ENCODE measurements around the gene ZNF846.
"Not testable (repeated sequence)": the region's sequence is repeated elsewhere in the genome, so short reads cannot be mapped to it uniquely, and the experiment has no call there.

ZNF846 gene

GRCh38 chr19:9768175-9769112, at the start of gene ZNF846:
Gene ZNF846 (minus strand): TSS chr19:9768738. CDS start chr19:9764950, 3,788 bp downstream.
- peak; percentile 96 for DNase-seq
- Mint-ChIP-seq H3K4me1 (ENCODE audit: low read depth) (peaks cover 10% of the 10 kb centered on the region), H3K9me3 (peaks cover 11% of the 10 kb centered on the region), H3K27me3 (no peaks in the 10 kb centered on the region), H3K36me3 (ENCODE audit: low read depth) (peaks cover 32% of the 10 kb centered on the region), H3K27ac (peak within 1 kb of the TSS; percentile 99), H3K4me3 (peak within 1 kb of the TSS; percentile 92)

- no peak for DNase-seq
- peaks cover 51% of the 10 kb centered on the region for H3K36me3 Mint-ChIP-seq (ENCODE audit: low read depth)
- no peaks in the 10 kb centered on the region for H3K27me3 Mint-ChIP-seq
- H3K27ac Mint-ChIP-seq: peak overlapping the region; percentile 97
- peaks cover 39% of the 10 kb centered on the region for H3K4me1 Mint-ChIP-seq (ENCODE audit: low read depth)
- H3K9me3 Mint-ChIP-seq: peaks cover 7% of the 10 kb centered on the region
- H3K4me3 Mint-ChIP-seq: peak overlapping the region; percentile 93
Observed at GRCh38 chr19:9818175-9818733, 49.7 kb upstream of the ZNF846 start.

GRCh38 chr19:9811139-9811538, 42.6 kb upstream of the ZNF846 start:
- no peaks in the 10 kb centered on the region for H3K27me3 Mint-ChIP-seq
- H3K9me3 Mint-ChIP-seq: peaks cover under 1% of the 10 kb centered on the region
- DNase-seq: no peak
- peaks cover 34% of the 10 kb centered on the region for H3K4me1 Mint-ChIP-seq (ENCODE audit: low read depth)
- H3K36me3 Mint-ChIP-seq (ENCODE audit: low read depth): peaks cover 70% of the 10 kb centered on the region
- no peak overlapping the region for H3K27ac Mint-ChIP-seq
- no peak overlapping the region for H3K4me3 Mint-ChIP-seq

GRCh38 chr19:9808855-9809824, 40.6 kb upstream of the ZNF846 start:
- Mint-ChIP-seq H3K4me3 (no peak overlapping the region), H3K27ac (peak overlapping the region; percentile 80), H3K4me1 (ENCODE audit: low read depth) (peaks cover 30% of the 10 kb centered on the region), H3K27me3 (no peaks in the 10 kb centered on the region), H3K9me3 (no peaks in the 10 kb centered on the region), H3K36me3 (ENCODE audit: low read depth) (peaks cover 63% of the 10 kb centered on the region)
- no peak for DNase-seq

GRCh38 chr19:9806803-9807202, 38.3 kb upstream of the ZNF846 start:
- peaks cover 59% of the 10 kb centered on the region for H3K36me3 Mint-ChIP-seq (ENCODE audit: low read depth)
- no peak for DNase-seq
- H3K27me3 Mint-ChIP-seq: no peaks in the 10 kb centered on the region
- H3K4me1 Mint-ChIP-seq (ENCODE audit: low read depth): peaks cover 31% of the 10 kb centered on the region
- no peak overlapping the region for H3K4me3 Mint-ChIP-seq
- H3K27ac Mint-ChIP-seq: no peak overlapping the region
- H3K9me3 Mint-ChIP-seq: no peaks in the 10 kb centered on the region

GRCh38 chr19:9801976-9802375, 33.4 kb upstream of the ZNF846 start:
- H3K9me3 Mint-ChIP-seq: no peaks in the 10 kb centered on the region
- H3K4me1 Mint-ChIP-seq (ENCODE audit: low read depth): peaks cover 22% of the 10 kb centered on the region
- DNase-seq: no peak
- no peak overlapping the region for H3K27ac Mint-ChIP-seq
- no peaks in the 10 kb centered on the region for H3K27me3 Mint-ChIP-seq
- H3K4me3 Mint-ChIP-seq: no peak overlapping the region
- peaks cover 27% of the 10 kb centered on the region for H3K36me3 Mint-ChIP-seq (ENCODE audit: low read depth)

GRCh38 chr19:9799162-9799561, 30.6 kb upstream of the ZNF846 start:
- Mint-ChIP-seq H3K4me3 (no peak overlapping the region), H3K4me1 (ENCODE audit: low read depth) (peaks cover 25% of the 10 kb centered on the region), H3K27ac (peak overlapping the region; percentile 10), H3K27me3 (no peaks in the 10 kb centered on the region), H3K9me3 (no peaks in the 10 kb centered on the region), H3K36me3 (ENCODE audit: low read depth) (peaks cover 13% of the 10 kb centered on the region)
- no peak for DNase-seq

- peaks cover 27% of the 10 kb centered on the region for H3K4me1 Mint-ChIP-seq (ENCODE audit: low read depth)
- H3K36me3 Mint-ChIP-seq (ENCODE audit: low read depth): peaks cover 10% of the 10 kb centered on the region
- H3K4me3 Mint-ChIP-seq: no peak overlapping the region
- H3K27me3 Mint-ChIP-seq: no peaks in the 10 kb centered on the region
- no peak for DNase-seq
- H3K27ac Mint-ChIP-seq: no peak overlapping the region
- H3K9me3 Mint-ChIP-seq: peaks cover 6% of the 10 kb centered on the region
Observed at GRCh38 chr19:9797871-9798270, 29.3 kb upstream of the ZNF846 start.

- Mint-ChIP-seq H3K4me1 (ENCODE audit: low read depth) (peaks cover 30% of the 10 kb centered on the region), H3K9me3 (peaks cover 6% of the 10 kb centered on the region), H3K36me3 (ENCODE audit: low read depth) (peaks cover 5% of the 10 kb centered on the region), H3K27me3 (no peaks in the 10 kb centered on the region), H3K27ac (peak overlapping the region; percentile 40), H3K4me3 (no peak overlapping the region)
- peak; percentile 83 for DNase-seq
Observed at GRCh38 chr19:9796113-9796773, 27.7 kb upstream of the ZNF846 start.

GRCh38 chr19:9793071-9793591, 24.6 kb upstream of the ZNF846 start:
- Mint-ChIP-seq H3K27ac (peak overlapping the region; percentile 87), H3K9me3 (peaks cover 6% of the 10 kb centered on the region), H3K4me3 (peak overlapping the region; percentile 77), H3K4me1 (ENCODE audit: low read depth) (peaks cover 34% of the 10 kb centered on the region), H3K27me3 (no peaks in the 10 kb centered on the region), H3K36me3 (ENCODE audit: low read depth) (peaks cover 5% of the 10 kb centered on the region)
- no peak for DNase-seq

- no peaks in the 10 kb centered on the region for H3K27me3 Mint-ChIP-seq
- H3K27ac Mint-ChIP-seq: peak overlapping the region; percentile 95
- DNase-seq: peak; percentile 91
- peak overlapping the region; percentile 77 for H3K4me3 Mint-ChIP-seq
- peaks cover 5% of the 10 kb centered on the region for H3K36me3 Mint-ChIP-seq (ENCODE audit: low read depth)
- H3K9me3 Mint-ChIP-seq: peaks cover 6% of the 10 kb centered on the region
- H3K4me1 Mint-ChIP-seq (ENCODE audit: low read depth): peaks cover 27% of the 10 kb centered on the region
Observed at GRCh38 chr19:9792206-9793070, 23.9 kb upstream of the ZNF846 start.

GRCh38 chr19:9791552-9792205, 23.1 kb upstream of the ZNF846 start:
- no peaks in the 10 kb centered on the region for H3K27me3 Mint-ChIP-seq
- peak overlapping the region; percentile 81 for H3K4me3 Mint-ChIP-seq
- peaks cover 6% of the 10 kb centered on the region for H3K9me3 Mint-ChIP-seq
- peak; percentile 91 for DNase-seq
- peaks cover 27% of the 10 kb centered on the region for H3K4me1 Mint-ChIP-seq (ENCODE audit: low read depth)
- peaks cover 5% of the 10 kb centered on the region for H3K36me3 Mint-ChIP-seq (ENCODE audit: low read depth)
- peak overlapping the region; percentile 95 for H3K27ac Mint-ChIP-seq

- not testable (repeated sequence) for H3K27me3 Mint-ChIP-seq; H3K36me3 Mint-ChIP-seq (ENCODE audit: low read depth); H3K9me3 Mint-ChIP-seq; DNase-seq; H3K27ac Mint-ChIP-seq
- Mint-ChIP-seq H3K4me3 (peak overlapping the region; percentile 81), H3K4me1 (ENCODE audit: low read depth) (peaks cover 24% of the 10 kb centered on the region)
Observed at GRCh38 chr19:9791073-9791367, 22.5 kb upstream of the ZNF846 start.
